OCI-LY3 (cell line): Measurements from ENCODE around the gene HAGHL.
A peak's percentile ranks its signal among the peaks of the same experiment; 100 is the strongest.

Experiments used
- H2AFZ ChIP-seq: fragments of 200-600, 300-600 bp; shearing (Covaris generic); 2 replicates; pipeline ENCODE4 v1.6.0; 2014; ENCODE audit warnings: antibody characterized with exemption, low read depth, low read length
- H3K27ac ChIP-seq: fragments of 200-600, 300-600 bp; sonication (generic); 2 replicates; pipeline ENCODE4 v1.5.1; 2014; ENCODE audit warnings: mild to moderate bottlenecking, low read length, moderate library complexity, mixed read lengths
- H3K27me3 ChIP-seq: fragments of 200-600, 300-600 bp; sonication (generic); 2 replicates; pipeline ENCODE4 v1.6.1; 2014; ENCODE audit warnings: low read depth, low read length, mixed read lengths
- H3K36me3 ChIP-seq: fragments of 200-600, 300-600 bp; sonication (generic); replicated peaks from 2 replicates; pipeline ENCODE3; 2014; ENCODE audit warnings: low read depth, low read length, mixed read lengths
- H3K4me1 ChIP-seq: fragments of 300-600, 200-600 bp; sonication (generic); 2 replicates; pipeline ENCODE4 v1.6.1; 2014; ENCODE audit warnings: low read length, mixed read lengths
- H3K4me2 ChIP-seq: fragments of 200-600, 300-600 bp; sonication (generic); 2 replicates; pipeline ENCODE4 v1.6.1; 2014; ENCODE audit warnings: low read length, mixed read lengths
- H3K4me3 ChIP-seq: fragments of 300-600, 200-600 bp; sonication (generic); 2 replicates; pipeline ENCODE4 v1.5.1; 2014; ENCODE audit warnings: antibody characterized with exemption, mild to moderate bottlenecking, low read length, moderate library complexity
- H3K79me2 ChIP-seq: fragments of 300-600, 200-600 bp; shearing (Covaris generic); 2 replicates; pipeline ENCODE4 v1.6.1; 2014; ENCODE audit warnings: mild to moderate bottlenecking, low read length, mixed read lengths
- H3K9ac ChIP-seq: fragments of 300-600, 200-600 bp; shearing (Covaris generic); 2 replicates; pipeline ENCODE4 v1.6.0; 2014; ENCODE audit warnings: mild to moderate bottlenecking, low read length, moderate library complexity
- H3K9me3 ChIP-seq: fragments of 200-600, 300-600 bp; shearing (Covaris generic); 2 replicates; pipeline ENCODE4 v1.6.1; 2014; ENCODE audit warnings: low read length, mixed read lengths; ENCODE audit not compliant: insufficient read depth
- H4K20me1 ChIP-seq: fragments of 200-600, 300-600 bp; sonication (generic); 2 replicates; pipeline ENCODE4 v1.6.1; 2016; ENCODE audit warnings: low read length, mixed read lengths; ENCODE audit not compliant: insufficient read depth
- EZH2phosphoT487 ChIP-seq: fragments of 200-600 bp; shearing (Covaris generic); IDR thresholded peaks from 2 replicates; pipeline ENCODE4 v1.6.1; 2018; ENCODE audit warnings: antibody characterized with exemption, mixed run types, low read depth
- TF ChIP-seq, protein P1 (sequence below): fragments of 200-600, 300-600 bp; sonication (generic); IDR thresholded peaks from 2 replicates; pipeline ENCODE4 v1.5.1; 2014; ENCODE audit warnings: antibody characterized with exemption, low read length, low read depth

HAGHL gene

DNA sequence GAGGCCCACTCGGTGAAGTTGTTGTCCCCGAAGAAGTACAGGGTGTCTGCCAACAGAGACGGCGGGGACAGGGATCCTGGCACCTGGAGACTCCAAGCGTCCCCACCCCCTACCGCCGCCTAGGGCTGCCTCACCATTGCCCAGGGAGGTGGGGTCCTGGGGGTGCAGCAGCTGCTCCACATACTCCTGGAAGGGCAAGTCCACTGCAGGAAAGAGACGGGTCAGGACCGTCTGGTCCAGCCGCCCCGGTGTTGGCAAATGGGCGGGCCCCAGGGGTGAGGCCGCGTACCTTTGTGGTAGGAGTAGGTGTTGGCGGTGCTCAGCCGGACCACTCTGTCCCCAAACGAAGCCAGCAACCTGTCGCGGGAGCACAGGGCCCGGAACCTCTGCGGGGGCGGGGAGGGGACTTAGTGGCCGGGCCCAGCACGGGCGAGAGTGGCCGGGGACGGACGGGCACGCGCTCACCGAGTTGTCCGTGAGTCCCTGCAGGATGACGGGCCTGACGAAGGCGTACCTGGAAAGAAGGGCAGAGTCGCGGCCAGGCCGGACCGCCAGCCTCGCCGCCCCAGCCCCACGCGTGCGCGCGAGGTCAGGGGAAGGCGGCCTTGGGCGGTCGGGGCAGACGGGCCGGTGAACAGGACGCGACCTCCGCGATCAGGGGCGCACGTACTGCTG lies 43.4 kb upstream of the HAGHL start:
- Histone ChIP-seq H4K20me1 (0 out of 2 replicates have a peak, but pooled peaks cover 4% of the 10 kb centered on the region), H3K79me2 (peaks cover 37% of the 10 kb centered on the region), H3K27ac (peak overlapping the region; percentile 35; the same call in 1 of the 2 replicates), H3K9me3 (no peaks in the 10 kb centered on the region), H3K36me3 (peaks cover 24% of the 10 kb centered on the region), H3K4me1 (peaks cover 16% of the 10 kb centered on the region), H2AFZ (no peak overlapping the region), H3K4me3 (peak overlapping the region; percentile 84), H3K9ac (peak overlapping the region; percentile 59), H3K4me2 (peak overlapping the region; percentile 89), H3K27me3 (no peaks in the 10 kb centered on the region)
- TF ChIP-seq, protein P1, sequence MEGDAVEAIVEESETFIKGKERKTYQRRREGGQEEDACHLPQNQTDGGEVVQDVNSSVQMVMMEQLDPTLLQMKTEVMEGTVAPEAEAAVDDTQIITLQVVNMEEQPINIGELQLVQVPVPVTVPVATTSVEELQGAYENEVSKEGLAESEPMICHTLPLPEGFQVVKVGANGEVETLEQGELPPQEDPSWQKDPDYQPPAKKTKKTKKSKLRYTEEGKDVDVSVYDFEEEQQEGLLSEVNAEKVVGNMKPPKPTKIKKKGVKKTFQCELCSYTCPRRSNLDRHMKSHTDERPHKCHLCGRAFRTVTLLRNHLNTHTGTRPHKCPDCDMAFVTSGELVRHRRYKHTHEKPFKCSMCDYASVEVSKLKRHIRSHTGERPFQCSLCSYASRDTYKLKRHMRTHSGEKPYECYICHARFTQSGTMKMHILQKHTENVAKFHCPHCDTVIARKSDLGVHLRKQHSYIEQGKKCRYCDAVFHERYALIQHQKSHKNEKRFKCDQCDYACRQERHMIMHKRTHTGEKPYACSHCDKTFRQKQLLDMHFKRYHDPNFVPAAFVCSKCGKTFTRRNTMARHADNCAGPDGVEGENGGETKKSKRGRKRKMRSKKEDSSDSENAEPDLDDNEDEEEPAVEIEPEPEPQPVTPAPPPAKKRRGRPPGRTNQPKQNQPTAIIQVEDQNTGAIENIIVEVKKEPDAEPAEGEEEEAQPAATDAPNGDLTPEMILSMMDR = no peak
- TF ChIP-seq EZH2phosphoT487 = no peak

DNA sequence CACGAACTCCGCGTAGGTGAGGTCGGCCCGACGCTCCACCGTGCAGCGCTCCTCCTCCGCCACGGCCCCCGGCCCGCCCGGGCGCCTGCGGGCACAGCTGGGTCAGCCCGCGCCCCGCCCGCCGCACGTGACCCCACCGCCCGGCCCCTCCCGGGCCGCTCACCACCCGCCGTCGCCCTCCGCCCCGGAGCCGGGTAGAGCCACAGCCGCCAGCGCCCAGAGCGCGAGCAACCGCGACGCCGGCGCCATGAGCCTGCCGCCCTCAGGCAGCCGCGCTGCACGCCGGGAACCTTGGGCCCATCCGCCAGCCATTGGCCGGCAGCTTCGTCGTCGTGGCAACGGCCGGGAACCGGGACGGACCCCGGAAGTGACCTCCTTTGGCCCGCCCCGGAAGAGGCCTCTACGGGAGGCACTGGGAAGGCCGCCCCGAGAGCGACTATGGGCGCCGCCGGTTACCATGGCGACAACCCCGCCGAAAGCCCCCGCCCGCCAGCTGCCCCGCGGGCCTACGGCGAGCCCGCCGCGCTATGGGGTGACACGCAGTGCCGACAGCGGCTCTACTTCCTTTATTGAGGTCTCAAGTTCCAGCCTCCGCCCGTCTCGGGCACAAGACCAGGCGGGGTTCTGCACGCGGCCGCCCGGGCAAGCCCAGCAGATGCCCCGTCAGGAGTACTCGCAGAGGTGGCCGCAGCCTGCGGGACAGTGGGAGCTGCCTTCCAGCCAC lies 42.7 kb upstream of the HAGHL start, which contains the start of gene JMJD8:
Gene JMJD8, minus strand, starts transcription at position 264 of the 724 bp plus-strand sequence. Its CDS starts 15 bp downstream, at position 249.
- peak within 1 kb of the TSS; percentile 89 for H3K4me2 ChIP-seq
- peak within 1 kb of the TSS; percentile 59 for H3K9ac ChIP-seq
- H3K27ac ChIP-seq = peak within 1 kb of the TSS; percentile 35
- peak within 1 kb of the TSS; percentile 84 for H3K4me3 ChIP-seq
- no peaks in the 10 kb centered on the region for H3K9me3 ChIP-seq
- no peak within 1 kb of the TSS for H2AFZ ChIP-seq
- peaks cover 44% of the 10 kb centered on the region for H3K79me2 ChIP-seq
- H3K27me3 ChIP-seq = no peaks in the 10 kb centered on the region
- H3K4me1 ChIP-seq = peaks cover 20% of the 10 kb centered on the region
- no peak for TF ChIP-seq EZH2phosphoT487
- TF ChIP-seq, protein P1 = no peak
- peaks cover 24% of the 10 kb centered on the region for H3K36me3 ChIP-seq
- H4K20me1 ChIP-seq = 0 out of 2 replicates have a peak, but pooled peaks cover 4% of the 10 kb centered on the region

DNA sequence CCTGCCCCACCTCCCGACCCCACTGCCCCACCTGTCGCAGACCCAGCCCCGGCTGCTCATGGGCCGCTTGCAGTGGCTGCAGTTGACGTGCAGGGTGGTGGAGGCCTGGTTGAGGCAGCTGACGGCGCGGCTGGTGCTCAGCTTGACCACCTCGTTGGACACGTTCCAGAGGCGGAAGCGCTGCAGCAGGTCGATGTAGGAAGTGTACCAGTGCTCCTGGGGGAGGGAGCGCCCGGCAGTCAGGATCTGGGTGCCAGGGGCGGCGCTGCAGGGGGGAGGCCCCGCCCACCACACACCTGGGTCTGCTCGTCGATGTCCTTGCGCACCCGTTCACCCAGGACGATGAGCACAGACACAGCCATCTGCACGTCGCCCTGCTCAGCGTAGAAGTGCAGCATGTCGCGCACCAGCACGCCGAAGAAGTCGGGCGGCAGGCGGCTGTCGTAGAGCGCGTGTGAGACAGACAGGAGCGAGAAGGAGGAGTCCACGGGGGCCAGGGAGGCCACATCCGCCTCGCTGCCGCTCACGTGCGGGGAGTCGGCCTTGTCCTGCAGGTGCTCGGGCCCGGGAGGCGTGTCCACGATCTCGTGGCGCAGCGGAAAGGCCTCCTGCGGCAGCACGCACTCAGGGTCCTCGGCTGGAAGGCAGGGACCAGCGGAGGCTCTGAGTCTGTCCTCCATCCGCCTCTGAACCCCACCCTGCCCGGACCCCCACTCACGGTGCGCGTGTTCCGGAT lies 41.8 kb upstream of the HAGHL start:
- Histone ChIP-seq H3K36me3 (peaks cover 24% of the 10 kb centered on the region), H3K27ac (no peak overlapping the region), H4K20me1 (0 out of 2 replicates have a peak, but pooled peaks cover 4% of the 10 kb centered on the region), H3K79me2 (peaks cover 51% of the 10 kb centered on the region), H3K4me3 (no peak overlapping the region), H3K9me3 (no peaks in the 10 kb centered on the region), H3K4me1 (peaks cover 25% of the 10 kb centered on the region), H2AFZ (no peak overlapping the region), H3K9ac (no peak overlapping the region), H3K27me3 (no peaks in the 10 kb centered on the region), H3K4me2 (no peak overlapping the region)
- TF ChIP-seq, protein P1 = no peak
- TF ChIP-seq EZH2phosphoT487 = no peak

GRCh38 chr16:685967-686366 lies 40.9 kb upstream of the HAGHL start:
- Histone ChIP-seq H3K27me3 (no peaks in the 10 kb centered on the region), H3K4me2 (no peak overlapping the region), H3K4me3 (no peak overlapping the region), H3K4me1 (peaks cover 24% of the 10 kb centered on the region), H3K36me3 (peaks cover 24% of the 10 kb centered on the region), H3K79me2 (peaks cover 45% of the 10 kb centered on the region), H3K27ac (no peak overlapping the region), H2AFZ (no peak overlapping the region), H3K9ac (no peak overlapping the region), H3K9me3 (no peaks in the 10 kb centered on the region), H4K20me1 (0 out of 2 replicates have a peak, but pooled peaks cover 4% of the 10 kb centered on the region)
- TF ChIP-seq, protein P1 = peak; percentile 29
- no peak for TF ChIP-seq EZH2phosphoT487
